Breast epithelium (tissue), 4 donors: ENCODE data around the gene ZBTB4. TPM values are rescaled to one million over a fixed set of nuclear protein-coding genes. Genes with fewer than 3 reads are reported as not detected.

Experiments
- DNase-seq, 2 donors: peaks; one replicate each; pipeline ENCODE4 v3.0.0-alpha.2; 2019; ENCODE audit warnings: low spot score in 2 of 2
- H3K27ac ChIP-seq, 2 donors: fragments of 200-600 bp; sonication (generic) in 1 of 2; one replicate each; pipeline ENCODE4 v1.5.1; 2016 to 2019; ENCODE audit warnings: mild to moderate bottlenecking in 1 of 2
- H3K27me3 ChIP-seq, 2 donors: fragments of 200-600 bp; sonication (generic) in 1 of 2; one replicate each; pipeline versions ENCODE4 v1.5.1 to v1.6.0; 2017 to 2019; ENCODE audit warnings: control low read depth in 1 of 2, mild to moderate bottlenecking in 1 of 2
- H3K36me3 ChIP-seq: fragments of 200-600 bp; one replicate; pipeline ENCODE4 v1.5.1; 2019
- H3K4me1 ChIP-seq, 2 donors: fragments of 200-600 bp; sonication (generic); one replicate each; pipeline ENCODE4 v1.5.1; 2016 to 2019; ENCODE audit warnings: control low read depth in 1 of 2
- H3K4me3 ChIP-seq, 3 donors: fragments of 200-600 bp; sonication (generic); 1 replicate in 2 of 3; 2 replicates in 1 of 3; pipeline ENCODE4 v1.5.1; 2016 to 2019; ENCODE audit warnings: mild to moderate bottlenecking in 3 of 3, moderate library complexity in 2 of 3
- H3K9me3 ChIP-seq, 2 donors: fragments of 200-600 bp; sonication (generic) in 1 of 2; one replicate each; pipeline ENCODE4 v1.5.1; 2016 to 2019; ENCODE audit warnings: control low read depth in 1 of 2
- POLR2A ChIP-seq: fragments of 450-650 bp; IDR thresholded peaks from one replicate; pipeline ENCODE4 v1.6.1; 2016; ENCODE audit warnings: antibody characterized with exemption, mild to moderate bottlenecking, moderate library complexity
- POLR2AphosphoS5 ChIP-seq, 3 donors: sonication (generic); formaldehyde crosslinking; IDR thresholded peaks; one replicate each; pipeline ENCODE4 v1.6.1; 2017; ENCODE audit warnings: antibody characterized with exemption in 3 of 3
- intact Hi-C: fragments of 100-400 bp; cut with DNase I; formaldehyde crosslinking; loops from one replicate; pipeline ENCODE4 v1.15.1; 2023; ENCODE audit warnings: low total_unique reads
- total RNA-seq, 3 donors: library from RNA; depleted of rRNA; stranded (reverse); fragments of >200 nt; gene quantifications; one replicate each; pipeline ENCODE4 v1.1.0, GENCODE V29; 2016
- TF ChIP-seq, protein P1 (sequence below), 3 donors: fragments of 450-650 bp; IDR thresholded peaks; one replicate each; pipeline ENCODE4 v1.5.1; 2016 to 2017; ENCODE audit warnings: antibody characterized with exemption in 3 of 3, mild to moderate bottlenecking in 3 of 3, moderate library complexity in 3 of 3

Gene ZBTB4
- total RNA-seq, 3 donors from 2014 or later = 34.4 to 46.9 (median 45.7) TPM

DNA sequence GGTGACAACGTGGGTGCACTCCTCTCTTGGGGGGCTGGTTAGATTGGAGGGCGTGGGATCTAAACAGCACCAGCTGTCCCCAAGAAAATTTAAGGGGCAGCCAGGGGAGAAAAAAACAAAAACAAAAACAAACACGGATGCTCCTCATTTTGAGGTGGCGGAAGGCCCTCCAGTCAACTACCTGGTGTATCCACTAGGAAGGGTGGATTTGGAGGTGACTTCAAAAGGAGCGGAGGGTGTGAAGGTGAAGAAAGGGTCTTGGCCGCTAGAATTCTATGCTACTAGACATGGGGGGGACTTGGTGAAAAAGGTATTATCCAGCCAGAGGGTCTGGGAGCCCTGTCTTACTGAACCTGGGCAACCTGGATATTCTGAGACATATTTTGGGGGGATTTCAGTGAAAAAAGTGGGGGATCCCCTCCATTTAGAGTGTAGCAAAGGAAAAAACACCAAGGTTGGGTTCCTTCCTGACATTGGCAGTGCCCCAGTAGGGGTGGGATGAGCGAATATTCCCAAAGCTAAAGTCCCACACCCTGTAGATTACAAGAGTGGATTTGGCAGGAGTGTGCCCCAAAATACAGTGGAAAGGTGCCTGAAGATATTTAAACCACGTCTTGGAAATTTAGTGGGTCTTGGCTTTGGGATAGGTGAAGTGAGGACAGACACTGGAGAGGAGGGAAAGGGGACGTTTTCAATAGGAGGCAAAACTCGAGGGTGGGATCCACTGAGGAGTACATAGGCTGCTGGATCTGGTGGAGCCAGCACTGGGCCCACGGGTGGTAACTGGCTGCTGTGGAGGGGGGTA, 40.6 kb downstream of the ZBTB4 start:
- Histone ChIP-seq H3K4me1 (peaks cover 8 to 21% of the 10 kb centered on the region in 2 donors), H3K27ac (peak overlapping the region in 1 of 2 donors; percentile 91), H3K27me3 (no peaks in the 10 kb centered on the region), H3K9me3 (no peaks in the 10 kb centered on the region), H3K36me3 (no peaks in the 10 kb centered on the region), H3K4me3 (peak overlapping the region; percentile 36 to 81 (median 62))
- TF ChIP-seq POLR2A (no peak), POLR2AphosphoS5 (IDR thresholded peaks at IDR 0.05) (no peak)
- TF ChIP-seq, protein P1, sequence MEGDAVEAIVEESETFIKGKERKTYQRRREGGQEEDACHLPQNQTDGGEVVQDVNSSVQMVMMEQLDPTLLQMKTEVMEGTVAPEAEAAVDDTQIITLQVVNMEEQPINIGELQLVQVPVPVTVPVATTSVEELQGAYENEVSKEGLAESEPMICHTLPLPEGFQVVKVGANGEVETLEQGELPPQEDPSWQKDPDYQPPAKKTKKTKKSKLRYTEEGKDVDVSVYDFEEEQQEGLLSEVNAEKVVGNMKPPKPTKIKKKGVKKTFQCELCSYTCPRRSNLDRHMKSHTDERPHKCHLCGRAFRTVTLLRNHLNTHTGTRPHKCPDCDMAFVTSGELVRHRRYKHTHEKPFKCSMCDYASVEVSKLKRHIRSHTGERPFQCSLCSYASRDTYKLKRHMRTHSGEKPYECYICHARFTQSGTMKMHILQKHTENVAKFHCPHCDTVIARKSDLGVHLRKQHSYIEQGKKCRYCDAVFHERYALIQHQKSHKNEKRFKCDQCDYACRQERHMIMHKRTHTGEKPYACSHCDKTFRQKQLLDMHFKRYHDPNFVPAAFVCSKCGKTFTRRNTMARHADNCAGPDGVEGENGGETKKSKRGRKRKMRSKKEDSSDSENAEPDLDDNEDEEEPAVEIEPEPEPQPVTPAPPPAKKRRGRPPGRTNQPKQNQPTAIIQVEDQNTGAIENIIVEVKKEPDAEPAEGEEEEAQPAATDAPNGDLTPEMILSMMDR (IDR thresholded peaks at IDR 0.05) = no peak
- DNase-seq = no peak
- intact Hi-C loops = loop anchor here (10.0 kb wide), 2 partner anchors 46 to 84 kb away; partner anchors contain the start of genes KCTD11, POLR2A, SLC35G6 and TMEM95

DNA sequence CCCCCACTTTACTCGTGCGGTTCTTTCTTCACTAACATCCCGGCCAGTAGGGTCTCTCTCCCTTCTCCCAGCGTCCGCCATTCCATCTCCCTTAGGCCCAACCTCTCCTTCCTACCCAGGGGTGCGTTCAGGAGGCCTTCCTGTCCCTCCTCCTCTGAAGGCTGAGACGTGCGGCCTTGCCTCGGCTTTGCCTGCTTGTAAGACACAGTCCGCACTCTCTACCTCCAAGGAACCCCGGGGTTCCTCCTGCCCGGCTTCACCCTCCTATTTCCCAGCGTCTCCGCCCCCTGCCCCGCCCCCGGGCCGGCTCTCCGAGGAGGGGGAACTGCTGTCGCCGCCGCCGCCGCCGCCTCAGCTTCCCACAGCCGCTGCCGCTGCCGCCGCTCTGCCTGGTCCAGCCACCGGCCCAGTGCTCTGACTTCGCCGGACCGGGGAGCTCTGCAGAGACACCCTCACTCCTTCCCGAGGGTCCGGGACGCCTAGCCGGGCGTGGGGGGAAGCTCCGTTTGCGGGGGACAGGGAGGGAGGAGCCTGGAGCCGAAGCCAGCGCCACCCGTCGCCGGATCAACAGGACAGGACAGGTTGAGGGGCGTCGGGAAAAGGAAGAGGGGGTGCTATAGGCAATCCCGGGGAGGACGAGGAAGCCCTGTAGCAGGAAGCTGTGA, 41.3 kb downstream of the ZBTB4 start:
- peak in 1 of 3 donors; percentile 37 for TF ChIP-seq POLR2AphosphoS5 (IDR thresholded peaks at IDR 0.05)
- TF ChIP-seq, protein P1 (IDR thresholded peaks at IDR 0.05) = no peak
- peak; percentile 73 to 74 for DNase-seq
- peak overlapping the region; percentile 91 to 93 for H3K27ac ChIP-seq
- H3K27me3 ChIP-seq = no peaks in the 10 kb centered on the region
- peak overlapping the region; percentile 36 to 81 (median 62) for H3K4me3 ChIP-seq
- peaks cover 8 to 21% of the 10 kb centered on the region in 2 donors for H3K4me1 ChIP-seq
- intact Hi-C loops = loop anchor here (10.0 kb wide), 2 partner anchors 47 to 83 kb away; partner anchors contain the start of genes KCTD11, POLR2A, SLC35G6 and TMEM95
- H3K9me3 ChIP-seq = no peaks in the 10 kb centered on the region
- H3K36me3 ChIP-seq = no peaks in the 10 kb centered on the region

DNA sequence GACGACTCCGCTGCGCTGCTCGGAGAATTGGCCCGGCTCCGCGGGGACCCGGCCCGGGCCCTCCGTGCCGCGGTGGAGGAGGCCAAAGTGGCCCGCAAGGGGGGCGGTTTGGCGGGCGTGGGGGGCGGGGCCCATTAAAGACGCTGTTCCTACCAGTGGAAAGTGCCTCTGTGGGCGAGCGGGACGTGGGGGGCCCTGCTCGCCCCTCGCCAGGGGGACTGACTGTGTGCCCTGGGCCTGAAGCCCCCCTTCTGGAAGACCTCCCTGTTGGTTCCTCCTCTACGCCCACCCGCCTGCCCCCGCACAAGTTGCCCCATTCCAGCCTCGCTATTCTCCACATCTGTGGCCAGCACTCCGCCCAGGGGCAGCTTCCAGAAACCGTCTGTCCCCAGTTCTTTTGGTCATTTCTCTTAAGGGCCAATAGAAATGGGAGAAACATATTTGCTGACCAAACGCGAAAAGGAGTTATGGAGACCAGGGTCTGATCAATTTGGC, 42.0 kb downstream of the ZBTB4 start:
- TF ChIP-seq, protein P1 (IDR thresholded peaks at IDR 0.05) = no peak
- TF ChIP-seq POLR2A = no peak
- TF ChIP-seq POLR2AphosphoS5 (IDR thresholded peaks at IDR 0.05) = no peak
- Histone ChIP-seq H3K9me3 (no peaks in the 10 kb centered on the region), H3K36me3 (no peaks in the 10 kb centered on the region), H3K4me1 (peaks cover 8 to 21% of the 10 kb centered on the region in 2 donors), H3K4me3 (peak overlapping the region; percentile 26 to 81 (median 62)), H3K27me3 (no peaks in the 10 kb centered on the region), H3K27ac (peak overlapping the region; percentile 91 to 93)
- intact Hi-C loops = loop anchor here (10.0 kb wide), 2 partner anchors 47 to 83 kb away; partner anchors contain the start of genes KCTD11, POLR2A, SLC35G6 and TMEM95
- no peak for DNase-seq

DNA sequence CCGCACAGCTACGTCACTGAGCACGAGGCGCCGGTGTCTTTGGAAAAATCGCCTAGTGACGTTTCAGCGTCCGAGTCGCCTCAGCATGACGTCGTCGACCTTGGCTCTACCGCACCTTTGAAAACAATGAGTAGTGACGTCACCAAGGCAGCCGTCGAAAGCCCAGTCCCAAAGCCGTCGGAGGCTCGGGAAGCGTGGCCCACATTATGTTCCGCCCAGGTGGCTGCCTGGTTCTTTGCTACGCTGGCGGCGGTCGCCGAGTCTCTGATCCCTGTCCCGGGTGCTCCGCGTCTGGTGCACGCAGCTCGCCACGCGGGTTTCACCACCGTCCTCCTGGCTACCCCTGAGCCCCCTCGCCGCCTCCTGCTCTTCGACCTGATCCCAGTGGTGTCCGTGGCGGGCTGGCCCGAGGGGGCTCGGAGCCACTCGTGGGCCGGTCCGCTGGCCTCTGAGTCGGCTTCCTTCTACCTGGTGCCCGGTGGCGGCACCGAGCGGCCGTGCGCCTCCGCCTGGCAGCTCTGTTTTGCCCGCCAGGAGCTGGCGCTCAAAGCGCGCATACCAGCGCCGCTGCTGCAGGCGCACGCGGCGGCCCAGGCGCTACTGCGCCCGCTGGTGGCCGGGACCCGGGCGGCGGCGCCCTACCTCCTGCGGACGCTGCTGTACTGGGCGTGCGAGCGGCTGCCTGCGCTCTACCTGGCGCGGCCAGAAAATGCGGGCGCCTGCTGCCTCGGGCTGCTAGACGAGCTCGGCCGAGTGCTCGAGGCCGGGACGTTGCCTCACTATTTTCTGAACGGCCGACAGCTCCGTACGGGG, 42.7 kb downstream of the ZBTB4 start:
- peak overlapping the region; percentile 91 to 93 for H3K27ac ChIP-seq
- no peak for TF ChIP-seq POLR2A
- TF ChIP-seq, protein P1 (IDR thresholded peaks at IDR 0.05) = peak; percentile 57 to 89 (median 59)
- TF ChIP-seq POLR2AphosphoS5 (IDR thresholded peaks at IDR 0.05) = peak in 2 of 3 donors; percentile 56 to 61
- no peaks in the 10 kb centered on the region for H3K27me3 ChIP-seq
- DNase-seq = peak; percentile 81 to 82
- H3K4me3 ChIP-seq = peak overlapping the region; percentile 26 to 81 (median 62)
- no peaks in the 10 kb centered on the region for H3K9me3 ChIP-seq
- peaks cover 8 to 21% of the 10 kb centered on the region in 2 donors for H3K4me1 ChIP-seq
- intact Hi-C loops = loop anchor here (10.0 kb wide), 2 partner anchors 48 to 82 kb away; partner anchors contain the start of genes KCTD11, POLR2A, SLC35G6 and TMEM95
- no peaks in the 10 kb centered on the region for H3K36me3 ChIP-seq
